Measurements from ENCODE around the gene PRICKLE4.

The PRICKLE4 gene

GRCh38 chr6:41737591-41738130, 42.9 kb upstream of the PRICKLE4 start:
- CTCF ChIA-PET: no interaction called here
- H3K27ac ChIP-seq: no peak overlapping the region
- DNase-seq (ENCODE audit: low spot score): no peak
- POLR2A ChIA-PET (ENCODE audit: low non-redundant PET): interaction anchor here (0.5 kb wide), 1 partner anchor 380 kb away, joined by 7 read pairs; no protein-coding TSS in a partner anchor
- no peak for TF ChIP-seq CTCF (conservative IDR thresholded peaks at IDR 0.05; ENCODE audit: low read depth)

- TF ChIP-seq CTCF (conservative IDR thresholded peaks at IDR 0.05; ENCODE audit: low read depth): no peak
- CTCF ChIA-PET: interaction anchor here (0.6 kb wide), 1 partner anchor 714 kb away, joined by 3 read pairs; no protein-coding TSS in a partner anchor
- no peak overlapping the region for H3K27ac ChIP-seq
- POLR2A ChIA-PET (ENCODE audit: low non-redundant PET): interaction anchor here (0.7 kb wide), 1 partner anchor 10 kb away, joined by 8 read pairs; no protein-coding TSS in a partner anchor
- no peak for DNase-seq (ENCODE audit: low spot score)
Observed at GRCh38 chr6:41739041-41739440, 41.5 kb upstream of the PRICKLE4 start.

GRCh38 chr6:41740366-41741162, 40.0 kb upstream of the PRICKLE4 start:
- TF ChIP-seq CTCF (conservative IDR thresholded peaks at IDR 0.05; ENCODE audit: low read depth): no peak
- POLR2A ChIA-PET (ENCODE audit: low non-redundant PET): no interaction called here
- no peak overlapping the region for H3K27ac ChIP-seq
- DNase-seq (ENCODE audit: low spot score): no peak
- CTCF ChIA-PET: interaction anchor here (0.6 to 1.0 kb wide), 2 partner anchors 36 to 105 kb away, joined by 4 to 5 read pairs; no protein-coding TSS in a partner anchor

GRCh38 chr6:41741625-41742490, 38.7 kb upstream of the PRICKLE4 start:
- ChIA-PET CTCF (interaction anchor here (0.5 to 1.0 kb wide), 2 partner anchors 34 to 139 kb away, joined by 3 to 5 read pairs; no protein-coding TSS in a partner anchor), POLR2A (ENCODE audit: low non-redundant PET) (no interaction called here)
- H3K27ac ChIP-seq: no peak overlapping the region

GRCh38 chr6:41743406-41744235, 37.0 kb upstream of the PRICKLE4 start:
- no peak overlapping the region for H3K27ac ChIP-seq
- DNase-seq (ENCODE audit: low spot score): no peak
- ChIA-PET CTCF (no interaction called here), POLR2A (ENCODE audit: low non-redundant PET) (no interaction called here)
- TF ChIP-seq CTCF (conservative IDR thresholded peaks at IDR 0.05; ENCODE audit: low read depth): no peak

More at GRCh38 chr6:41741625-41742490, 38.7 kb upstream of the PRICKLE4 start:
- no peak for TF ChIP-seq CTCF (conservative IDR thresholded peaks at IDR 0.05; ENCODE audit: low read depth)
- no peak for DNase-seq (ENCODE audit: low spot score)
